Left lung (tissue), 10 donors: Measurements from ENCODE around the gene FXYD3. TPM values are rescaled to one million over a fixed set of nuclear protein-coding genes. Genes with fewer than 3 reads are reported as not detected.
"Not testable (repeated sequence)": the region's sequence is repeated elsewhere in the genome, so short reads cannot be mapped to it uniquely, and the experiment has no call there.

Experiments
- ATAC-seq: fragments of 200-7000 bp; cut with Tn5 transposase; one replicate; pipeline ENCODE4 v1.9.1; 2020; ENCODE audit warnings: moderate library complexity
- DNase-seq, 4 donors: peaks; one replicate each; pipeline ENCODE4 v3.0.0-alpha.2; 2013 to 2020
- H3K27ac ChIP-seq, 2 donors: fragments of 200-600 bp; sonication (generic) in 1 of 2; one replicate each; pipeline versions ENCODE4 v1.5.0 to v1.8.0; 2020 to 2021
- H3K27me3 ChIP-seq, 2 donors: fragments of 200-600 bp; sonication (generic) in 1 of 2; one replicate each; pipeline versions ENCODE4 v1.5.0 to v1.8.0; 2020 to 2021
- H3K36me3 ChIP-seq, 2 donors: fragments of 200-600 bp; sonication (generic) in 1 of 2; one replicate each; pipeline versions ENCODE4 v1.5.0 to v1.8.0; 2020 to 2021
- H3K4me1 ChIP-seq, 2 donors: fragments of 200-600 bp; one replicate each; pipeline ENCODE4 v1.8.0; 2021
- H3K4me3 ChIP-seq, 2 donors: fragments of 200-600 bp; sonication (generic) in 1 of 2; one replicate each; pipeline versions ENCODE4 v1.5.0 to v1.8.0; 2020 to 2021; ENCODE audit warnings: mild to moderate bottlenecking in 1 of 2
- H3K9me3 ChIP-seq, 2 donors: fragments of 200-600 bp; sonication (generic) in 1 of 2; one replicate each; pipeline versions ENCODE4 v1.5.0 to v1.8.0; 2020 to 2021
- intact Hi-C, 2 donors: fragments of 100-400 bp; cut with DNase I; formaldehyde crosslinking; loops; one replicate each; pipeline versions ENCODE4 v1.11.2 to v1.14.2; 2022
- polyA plus RNA-seq, 6 donors: library from polyadenylated mRNA; unstranded; fragments of 120-200 nt; gene quantifications; one replicate each; pipeline ENCODE4 v1.2.1, GENCODE V29; 2013; ENCODE audit not compliant: insufficient read length in 6 of 6
- total RNA-seq, 2 donors: library from RNA; stranded (reverse); fragmentation: NEBNext Ultra II Directional; extraction: Animal tissue kit (Norgen Biotek cat#: 25700); gene quantifications; one replicate each; pipeline ENCODE4 v1.2.1, GENCODE V29; 2021
- TF ChIP-seq, protein P1 (sequence below), 2 donors: fragments of 200-600 bp; sonication (generic) in 1 of 2; IDR thresholded peaks; one replicate each; pipeline versions ENCODE4 v1.5.0 to v1.8.0; 2021; ENCODE audit warnings: antibody characterized with exemption in 2 of 2
- donor health status: DM: no; HTN: yes; CAD: no.
- donor health status: DM: no; HTN: no; CAD: no.

Gene FXYD3
- total and polyA plus RNA-seq, 8 donors = 17.5 to 207 (median 27.1) TPM

DNA sequence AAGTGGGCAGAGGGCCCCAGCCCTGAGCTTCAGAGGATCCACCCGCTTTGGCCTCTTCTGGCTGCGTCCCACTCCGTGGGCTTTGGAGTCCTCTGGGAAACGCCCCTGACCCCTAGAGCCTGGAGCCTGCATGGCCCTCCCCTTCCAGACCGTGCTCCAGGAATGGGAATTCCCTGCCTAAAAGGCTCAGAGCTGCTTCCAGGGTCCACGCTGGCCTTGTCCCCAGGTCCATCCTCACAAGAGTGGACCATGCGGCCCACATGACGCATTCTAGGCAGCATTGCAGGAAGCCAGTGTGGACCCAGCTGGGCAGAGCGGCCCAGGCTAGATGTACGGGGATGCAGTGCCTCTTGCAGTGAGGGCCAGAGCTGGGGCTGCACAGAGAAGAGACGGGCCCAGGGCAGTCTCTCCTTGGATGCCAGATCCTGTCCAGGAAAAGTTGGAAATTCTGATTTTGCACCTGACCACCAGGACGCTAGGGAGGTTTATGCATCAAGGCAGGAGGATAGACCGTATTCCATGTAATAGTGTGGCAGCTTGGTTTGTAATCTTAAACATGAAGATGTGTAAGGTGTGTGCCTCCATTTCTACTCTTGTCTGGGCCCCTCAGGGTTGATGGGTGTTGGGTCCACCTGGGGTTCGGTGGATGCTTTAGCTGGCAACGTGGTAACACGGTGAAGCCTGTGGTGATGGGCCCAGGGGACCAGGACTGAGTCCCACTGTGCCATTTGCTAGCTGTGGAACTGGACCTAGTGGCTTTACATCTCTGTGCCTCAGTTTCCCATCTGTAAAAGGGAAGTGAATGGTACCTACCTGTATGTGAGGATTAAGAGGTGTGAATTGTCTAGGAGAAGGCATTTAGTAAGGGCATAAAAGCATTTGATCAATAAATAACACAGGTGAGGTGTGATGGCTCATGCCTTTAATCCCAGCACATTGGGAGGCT is 14.8 kb upstream of the FXYD3 start:
- Histone ChIP-seq H3K36me3 (no peaks in the 10 kb centered on the region), H3K4me3 (no peak overlapping the region), H3K27me3 (no peaks in the 10 kb centered on the region), H3K4me1 (no peaks in the 10 kb centered on the region), H3K27ac (no peak overlapping the region), H3K9me3 (no peaks in the 10 kb centered on the region)
- ATAC-seq (no peak), DNase-seq (no peak)
- TF ChIP-seq, protein P1, sequence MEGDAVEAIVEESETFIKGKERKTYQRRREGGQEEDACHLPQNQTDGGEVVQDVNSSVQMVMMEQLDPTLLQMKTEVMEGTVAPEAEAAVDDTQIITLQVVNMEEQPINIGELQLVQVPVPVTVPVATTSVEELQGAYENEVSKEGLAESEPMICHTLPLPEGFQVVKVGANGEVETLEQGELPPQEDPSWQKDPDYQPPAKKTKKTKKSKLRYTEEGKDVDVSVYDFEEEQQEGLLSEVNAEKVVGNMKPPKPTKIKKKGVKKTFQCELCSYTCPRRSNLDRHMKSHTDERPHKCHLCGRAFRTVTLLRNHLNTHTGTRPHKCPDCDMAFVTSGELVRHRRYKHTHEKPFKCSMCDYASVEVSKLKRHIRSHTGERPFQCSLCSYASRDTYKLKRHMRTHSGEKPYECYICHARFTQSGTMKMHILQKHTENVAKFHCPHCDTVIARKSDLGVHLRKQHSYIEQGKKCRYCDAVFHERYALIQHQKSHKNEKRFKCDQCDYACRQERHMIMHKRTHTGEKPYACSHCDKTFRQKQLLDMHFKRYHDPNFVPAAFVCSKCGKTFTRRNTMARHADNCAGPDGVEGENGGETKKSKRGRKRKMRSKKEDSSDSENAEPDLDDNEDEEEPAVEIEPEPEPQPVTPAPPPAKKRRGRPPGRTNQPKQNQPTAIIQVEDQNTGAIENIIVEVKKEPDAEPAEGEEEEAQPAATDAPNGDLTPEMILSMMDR (IDR thresholded peaks at IDR 0.05) = no peak
- intact Hi-C loops = no loop called here

DNA sequence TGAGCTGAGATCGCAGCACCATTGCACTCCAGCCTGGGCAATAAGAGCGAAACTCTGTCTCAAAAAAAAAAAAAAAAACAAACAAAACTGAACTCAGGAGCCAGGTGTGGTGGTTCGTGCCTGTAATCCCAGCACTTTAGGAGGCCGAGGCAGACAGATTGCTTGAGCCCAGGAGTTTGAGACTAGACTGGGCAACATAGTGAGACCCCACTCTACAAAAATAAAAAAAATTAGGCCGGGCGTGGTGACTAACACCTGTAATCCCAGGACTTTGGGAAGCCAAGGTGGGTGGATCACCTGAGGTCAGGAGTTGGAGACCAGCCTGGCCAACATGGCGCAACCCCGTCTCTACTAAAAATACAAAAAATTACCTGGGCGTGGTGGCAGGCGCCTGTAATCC is 13.7 kb upstream of the FXYD3 start:
- H3K27ac ChIP-seq, H3K4me3 ChIP-seq, H3K27me3 ChIP-seq, ATAC-seq, H3K36me3 ChIP-seq, intact Hi-C loops, H3K4me1 ChIP-seq, DNase-seq, H3K9me3 ChIP-seq: not testable (repeated sequence)

DNA sequence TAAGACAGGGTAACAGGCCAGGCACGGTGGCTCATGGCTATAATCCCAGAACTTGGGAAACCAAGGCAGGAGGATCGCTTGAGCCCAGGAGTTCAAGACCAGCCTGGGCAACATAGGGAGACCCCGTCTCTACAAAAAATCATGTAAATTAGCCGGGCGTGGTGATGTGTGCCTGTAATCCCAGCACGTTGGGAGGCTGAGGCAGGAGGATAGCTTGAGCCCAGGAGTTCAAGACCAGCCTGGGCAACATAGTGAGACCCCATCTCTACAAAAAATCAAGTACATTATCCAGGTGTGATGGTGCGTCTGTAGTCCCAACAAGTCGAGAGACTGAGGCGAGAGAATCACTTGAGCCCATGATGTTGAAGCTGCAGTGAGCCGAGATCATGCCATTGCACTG is 12.0 kb upstream of the FXYD3 start:
- H3K36me3 ChIP-seq, H3K9me3 ChIP-seq, H3K27me3 ChIP-seq, H3K4me3 ChIP-seq, H3K4me1 ChIP-seq, DNase-seq, ATAC-seq, H3K27ac ChIP-seq, intact Hi-C loops: not testable (repeated sequence)

DNA sequence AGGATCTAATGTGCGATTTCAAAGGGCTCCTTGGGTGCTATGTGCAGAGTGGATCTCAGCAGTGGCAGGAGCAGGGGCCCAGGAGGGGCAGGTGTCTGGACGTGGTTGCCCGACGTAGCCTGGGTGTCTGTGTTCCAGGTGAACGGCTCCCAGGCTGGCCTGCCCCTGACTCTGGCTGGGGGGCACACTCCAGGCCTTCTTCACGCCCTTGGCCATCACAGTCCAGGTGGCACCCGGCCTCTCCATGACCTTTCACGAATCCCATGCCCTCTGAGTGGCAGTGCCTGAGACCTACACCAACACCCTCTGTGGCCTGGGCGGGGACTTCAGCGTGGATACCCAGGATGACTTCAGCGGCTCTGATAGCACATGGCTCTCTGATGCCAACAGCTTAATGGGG is 11.3 kb upstream of the FXYD3 start:
- TF ChIP-seq, protein P1 (IDR thresholded peaks at IDR 0.05) = no peak
- Histone ChIP-seq H3K9me3 (no peaks in the 10 kb centered on the region), H3K4me3 (no peak overlapping the region), H3K36me3 (no peaks in the 10 kb centered on the region), H3K27ac (no peak overlapping the region), H3K27me3 (peaks cover 0 to 4% of the 10 kb centered on the region in 2 donors), H3K4me1 (no peaks in the 10 kb centered on the region)
- no peak for DNase-seq
- intact Hi-C loops = no loop called here
- ATAC-seq = no peak

DNA sequence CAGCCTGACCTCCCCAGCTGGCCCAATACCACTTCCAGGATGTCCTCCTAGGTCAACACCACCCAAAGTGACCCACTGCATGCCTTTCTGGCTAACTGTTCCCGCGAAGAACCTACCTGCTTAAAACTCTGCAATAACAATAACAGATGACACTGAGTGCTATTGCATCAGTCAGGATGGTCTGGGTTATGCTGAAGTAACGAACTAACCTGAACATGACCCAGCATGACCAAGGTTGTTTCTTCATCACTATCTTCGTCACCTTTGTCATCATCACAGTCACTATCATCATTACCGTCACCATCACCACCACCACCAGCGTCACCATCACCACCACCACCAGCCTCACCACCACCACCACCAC is 10.6 kb upstream of the FXYD3 start:
- Histone ChIP-seq H3K27ac (no peak overlapping the region), H3K27me3 (peaks cover 0 to 10% of the 10 kb centered on the region in 2 donors), H3K4me3 (no peak overlapping the region), H3K36me3 (no peaks in the 10 kb centered on the region), H3K4me1 (no peaks in the 10 kb centered on the region), H3K9me3 (no peaks in the 10 kb centered on the region)
- intact Hi-C loops = no loop called here
- ATAC-seq (no peak), DNase-seq (no peak)
- TF ChIP-seq, protein P1 (IDR thresholded peaks at IDR 0.05) = no peak

DNA sequence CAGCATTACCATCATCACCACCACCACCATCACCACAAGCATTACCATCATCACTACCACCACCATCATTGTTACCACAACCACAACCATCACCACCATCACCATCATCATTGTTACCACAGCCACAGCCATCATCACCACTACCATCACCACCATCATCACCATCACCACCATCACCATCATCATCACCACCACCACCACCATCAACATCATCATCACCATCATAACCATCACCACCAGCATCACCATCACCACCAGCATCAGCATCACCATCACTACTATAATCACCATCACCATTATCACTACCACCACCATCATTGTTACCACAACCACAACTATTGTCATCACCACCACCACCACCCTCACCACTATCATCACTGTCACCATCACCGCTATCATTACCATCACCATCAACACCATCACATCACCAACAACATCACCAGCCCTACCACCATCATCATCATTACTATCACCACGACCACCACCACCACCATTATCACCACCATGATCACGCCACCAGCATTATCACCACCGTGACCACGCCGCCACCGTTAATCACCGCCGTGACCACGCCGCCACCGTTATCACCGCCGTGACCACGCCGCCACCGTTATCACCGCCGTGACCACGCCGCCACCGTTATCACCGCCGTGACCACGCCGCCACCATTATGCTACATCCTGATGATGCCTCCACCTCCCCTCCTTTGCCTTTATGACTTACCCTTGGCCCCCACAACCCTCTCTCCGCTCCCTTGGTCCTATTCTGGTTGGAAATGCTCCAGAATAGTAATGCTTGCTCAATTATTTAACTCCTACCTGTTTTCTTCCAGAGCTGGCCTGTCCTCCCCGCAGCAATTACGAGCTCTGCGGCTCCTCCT is 10.0 kb upstream of the FXYD3 start:
- H3K4me1 ChIP-seq = no peaks in the 10 kb centered on the region
- no peak overlapping the region for H3K27ac ChIP-seq
- no peak for DNase-seq
- H3K4me3 ChIP-seq = no peak overlapping the region
- peaks cover 0 to 10% of the 10 kb centered on the region in 2 donors for H3K27me3 ChIP-seq
- TF ChIP-seq, protein P1 (IDR thresholded peaks at IDR 0.05) = no peak
- intact Hi-C loops = no loop called here
- no peak for ATAC-seq
- H3K9me3 ChIP-seq = no peaks in the 10 kb centered on the region
- no peaks in the 10 kb centered on the region for H3K36me3 ChIP-seq
